NCI-H2171 (cell line): ENCODE data around the gene SDCCAG8.

Source experiments
- DNase-seq: peaks from one replicate; lab custom pipeline; 2025; lab: John Stamatoyannopoulos, UW

SDCCAG8 gene

GRCh38 chr1:243505986-243506689, 250.3 kb downstream of the SDCCAG8 start:
- DNase-seq: no peak

GRCh38 chr1:243507001-243507671, 251.3 kb downstream of the SDCCAG8 start:
- DNase-seq: no peak

- no peak for DNase-seq
These were observed 251.9 kb downstream of the SDCCAG8 start for GRCh38 chr1:243507672-243508302.

- no peak for DNase-seq
These were observed 252.5 kb downstream of the SDCCAG8 start for GRCh38 chr1:243508303-243508713.

- DNase-seq: no peak
These were observed 253.1 kb downstream of the SDCCAG8 start for GRCh38 chr1:243508943-243509342.

- DNase-seq: no peak
These were observed 255.1 kb downstream of the SDCCAG8 start for GRCh38 chr1:243510928-243511327.

GRCh38 chr1:243513726-243514491, 258.1 kb downstream of the SDCCAG8 start:
- no peak for DNase-seq

- DNase-seq: no peak
These were observed 259.1 kb downstream of the SDCCAG8 start for GRCh38 chr1:243514927-243515326.

GRCh38 chr1:243520831-243521230, 265.0 kb downstream of the SDCCAG8 start:
- DNase-seq: no peak

GRCh38 chr1:243523766-243524165, 267.9 kb downstream of the SDCCAG8 start:
- DNase-seq: no peak

GRCh38 chr1:243525085-243525487, 269.2 kb downstream of the SDCCAG8 start:
- no peak for DNase-seq

GRCh38 chr1:243526180-243526579, 270.3 kb downstream of the SDCCAG8 start:
- DNase-seq: no peak

- no peak for DNase-seq
These were observed 272.7 kb downstream of the SDCCAG8 start for GRCh38 chr1:243528459-243529121.

- DNase-seq: no peak
These were observed 273.7 kb downstream of the SDCCAG8 start for GRCh38 chr1:243529512-243529911.

GRCh38 chr1:243535014-243535413, 279.2 kb downstream of the SDCCAG8 start:
- DNase-seq: no peak

- no peak for DNase-seq
These were observed 283.8 kb downstream of the SDCCAG8 start for GRCh38 chr1:243539636-243540035.

- no peak for DNase-seq
These were observed 287.0 kb downstream of the SDCCAG8 start for GRCh38 chr1:243542739-243543415.

GRCh38 chr1:243543501-243543900, 287.7 kb downstream of the SDCCAG8 start:
- no peak for DNase-seq

- no peak for DNase-seq
These were observed 290.6 kb downstream of the SDCCAG8 start for GRCh38 chr1:243546457-243546856.

GRCh38 chr1:243547891-243548290, 292.1 kb downstream of the SDCCAG8 start:
- DNase-seq: no peak

GRCh38 chr1:243548516-243548915, 292.7 kb downstream of the SDCCAG8 start:
- no peak for DNase-seq
